A549 treated with CORT108297 at 1 μM for 4 hours (cell line): ENCODE results near the gene ASAP2. TPM values are rescaled to one million over a fixed set of nuclear protein-coding genes. Genes with fewer than 3 reads are reported as not detected.

Experiments
- total RNA-seq: library from RNA; stranded (reverse); fragments of 200-300 nt; extraction: Qiagen RNA extraction; gene quantifications from 5 replicates; pipeline ENCODE4 v1.2.3, GENCODE V29; 2022

ASAP2 gene
- total RNA-seq, result 31.5 to 43.8 TPM (median 38.6 TPM) in 5 replicates

DNA sequence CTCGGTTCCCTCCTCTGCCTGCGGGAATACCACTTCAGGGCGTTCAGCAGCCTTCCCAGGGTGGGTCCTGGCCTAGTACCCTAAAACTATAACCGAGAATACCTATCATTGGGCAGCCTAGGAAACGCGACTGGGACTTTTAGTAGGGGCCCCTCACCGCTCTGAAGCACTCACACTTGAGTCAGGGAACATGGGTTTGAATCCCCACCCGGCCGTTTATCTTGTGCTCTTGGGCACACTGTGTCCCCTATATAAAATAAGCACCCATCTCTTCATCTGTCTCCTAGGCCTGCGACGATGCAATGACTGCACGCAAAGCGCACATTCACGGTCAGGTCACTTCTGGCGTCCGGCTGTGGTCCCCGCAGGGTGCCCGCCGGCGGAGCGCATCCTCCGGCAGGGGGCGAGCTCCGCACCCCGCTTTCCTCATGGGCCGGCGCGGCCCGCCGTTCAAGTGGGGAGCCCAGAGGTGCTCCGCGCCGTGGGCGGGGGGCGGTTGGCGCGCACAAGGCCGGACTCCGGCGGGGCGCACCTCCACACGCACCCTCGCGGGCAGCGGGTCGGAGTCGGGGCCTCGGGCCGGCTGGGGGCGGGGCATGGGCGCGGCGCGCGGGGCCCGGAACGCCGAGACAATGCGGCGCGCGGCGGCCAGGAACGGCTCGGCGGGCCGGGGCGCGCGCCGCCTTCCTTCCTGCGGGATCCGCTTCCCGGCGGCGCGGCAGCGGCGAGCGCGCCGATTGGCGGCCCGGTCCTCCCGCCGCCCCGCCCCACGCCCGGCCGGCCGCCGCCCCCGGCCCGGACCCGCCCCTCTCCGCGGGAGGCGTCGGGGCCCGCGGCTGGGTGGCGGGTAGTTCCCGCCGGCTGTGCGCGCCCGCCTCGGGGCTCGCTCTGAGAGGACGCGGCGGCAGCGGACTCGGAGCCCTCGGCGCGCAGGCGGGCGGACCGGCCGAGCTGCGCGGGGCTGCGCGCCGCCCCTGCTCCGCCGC is at the start of gene ASAP2:
ASAP2 (plus strand) TSS at position 850 of the 986 bp plus-strand sequence. CDS start 293 bp downstream, outside the sequence.

GRCh38 chr2:9423100-9423921 is 216.7 kb downstream of the ASAP2 start, which contains the start of the genes CPSF3 and ITGB1BP1:
TSS of gene CPSF3 (plus strand) at chr2:9423654. CDS start at chr2:9423774, 120 bp downstream.
TSS of gene ITGB1BP1 (minus strand) at chr2:9423528. CDS start at chr2:9418697, 4,831 bp downstream.

Other genes with a start within 250 kb of the ASAP2 start
- 25.9 to 38.6 TPM (median 31.9 TPM) in 5 replicates for gene MBOAT2, start 203.1 kb upstream of the ASAP2 start, total RNA-seq
- gene ITGB1BP1, start 216.7 kb downstream of the ASAP2 start, total RNA-seq, result 153 to 184 TPM (median 172 TPM) in 5 replicates
- gene CPSF3, start 216.8 kb downstream of the ASAP2 start, total RNA-seq, result 48.6 to 63.3 TPM (median 49.6 TPM) in 5 replicates